ENCODE data around the gene SNX25.

- TF ChIP-seq, protein P1, sequence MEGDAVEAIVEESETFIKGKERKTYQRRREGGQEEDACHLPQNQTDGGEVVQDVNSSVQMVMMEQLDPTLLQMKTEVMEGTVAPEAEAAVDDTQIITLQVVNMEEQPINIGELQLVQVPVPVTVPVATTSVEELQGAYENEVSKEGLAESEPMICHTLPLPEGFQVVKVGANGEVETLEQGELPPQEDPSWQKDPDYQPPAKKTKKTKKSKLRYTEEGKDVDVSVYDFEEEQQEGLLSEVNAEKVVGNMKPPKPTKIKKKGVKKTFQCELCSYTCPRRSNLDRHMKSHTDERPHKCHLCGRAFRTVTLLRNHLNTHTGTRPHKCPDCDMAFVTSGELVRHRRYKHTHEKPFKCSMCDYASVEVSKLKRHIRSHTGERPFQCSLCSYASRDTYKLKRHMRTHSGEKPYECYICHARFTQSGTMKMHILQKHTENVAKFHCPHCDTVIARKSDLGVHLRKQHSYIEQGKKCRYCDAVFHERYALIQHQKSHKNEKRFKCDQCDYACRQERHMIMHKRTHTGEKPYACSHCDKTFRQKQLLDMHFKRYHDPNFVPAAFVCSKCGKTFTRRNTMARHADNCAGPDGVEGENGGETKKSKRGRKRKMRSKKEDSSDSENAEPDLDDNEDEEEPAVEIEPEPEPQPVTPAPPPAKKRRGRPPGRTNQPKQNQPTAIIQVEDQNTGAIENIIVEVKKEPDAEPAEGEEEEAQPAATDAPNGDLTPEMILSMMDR (IDR thresholded peaks at IDR 0.05 in 8 of 11, conservative IDR thresholded peaks at IDR 0.05 in 3 of 11), result no peak
- TF ChIP-seq POLR2A (IDR thresholded peaks at IDR 0.05), result no peak
These were observed 29.4 kb downstream of the SNX25 start for GRCh38 chr4:185238750-185239149.
